Measurements from ENCODE around the gene OR9I1. TPM values are rescaled to one million over a fixed set of nuclear protein-coding genes. Genes with fewer than 3 reads are reported as not detected.
A peak's percentile ranks its signal among the peaks of the same experiment; 100 is the strongest.

The OR9I1 gene
- total and polyA plus RNA-seq, 2 of the 13 experiments (the other 11 are each of a cell fraction or from before 2014, with no cell fraction given), result not detected

DNA sequence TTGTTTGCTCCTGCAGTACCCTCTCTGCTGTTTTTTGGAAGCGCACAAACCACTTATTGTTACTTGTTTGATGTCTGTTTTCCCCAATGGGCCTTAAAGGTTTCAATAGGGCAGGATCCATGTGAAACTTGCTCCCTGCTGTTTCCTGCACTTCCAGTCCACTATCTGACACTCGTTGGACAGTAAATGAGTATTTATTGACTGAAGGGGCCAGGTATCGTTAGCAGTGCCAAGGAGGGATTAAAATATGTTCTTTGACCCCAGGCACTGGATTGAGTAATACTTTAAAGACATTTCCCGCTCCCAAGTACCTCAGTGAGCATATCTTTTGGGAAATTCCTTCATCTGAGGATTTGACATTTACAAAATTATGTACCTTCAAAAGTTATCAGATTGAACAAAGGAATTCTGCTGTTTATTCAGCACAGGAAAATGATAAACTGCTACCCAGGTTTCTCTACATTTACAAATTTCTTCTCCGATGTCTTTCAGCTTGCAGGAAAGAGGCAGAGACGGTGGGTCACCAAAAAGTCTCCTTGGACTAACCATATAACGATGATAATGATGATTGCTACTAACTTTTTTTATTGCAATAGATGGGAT lies 40.3 kb upstream of the OR9I1 start (continued):
- TF ChIP-seq, protein P1, sequence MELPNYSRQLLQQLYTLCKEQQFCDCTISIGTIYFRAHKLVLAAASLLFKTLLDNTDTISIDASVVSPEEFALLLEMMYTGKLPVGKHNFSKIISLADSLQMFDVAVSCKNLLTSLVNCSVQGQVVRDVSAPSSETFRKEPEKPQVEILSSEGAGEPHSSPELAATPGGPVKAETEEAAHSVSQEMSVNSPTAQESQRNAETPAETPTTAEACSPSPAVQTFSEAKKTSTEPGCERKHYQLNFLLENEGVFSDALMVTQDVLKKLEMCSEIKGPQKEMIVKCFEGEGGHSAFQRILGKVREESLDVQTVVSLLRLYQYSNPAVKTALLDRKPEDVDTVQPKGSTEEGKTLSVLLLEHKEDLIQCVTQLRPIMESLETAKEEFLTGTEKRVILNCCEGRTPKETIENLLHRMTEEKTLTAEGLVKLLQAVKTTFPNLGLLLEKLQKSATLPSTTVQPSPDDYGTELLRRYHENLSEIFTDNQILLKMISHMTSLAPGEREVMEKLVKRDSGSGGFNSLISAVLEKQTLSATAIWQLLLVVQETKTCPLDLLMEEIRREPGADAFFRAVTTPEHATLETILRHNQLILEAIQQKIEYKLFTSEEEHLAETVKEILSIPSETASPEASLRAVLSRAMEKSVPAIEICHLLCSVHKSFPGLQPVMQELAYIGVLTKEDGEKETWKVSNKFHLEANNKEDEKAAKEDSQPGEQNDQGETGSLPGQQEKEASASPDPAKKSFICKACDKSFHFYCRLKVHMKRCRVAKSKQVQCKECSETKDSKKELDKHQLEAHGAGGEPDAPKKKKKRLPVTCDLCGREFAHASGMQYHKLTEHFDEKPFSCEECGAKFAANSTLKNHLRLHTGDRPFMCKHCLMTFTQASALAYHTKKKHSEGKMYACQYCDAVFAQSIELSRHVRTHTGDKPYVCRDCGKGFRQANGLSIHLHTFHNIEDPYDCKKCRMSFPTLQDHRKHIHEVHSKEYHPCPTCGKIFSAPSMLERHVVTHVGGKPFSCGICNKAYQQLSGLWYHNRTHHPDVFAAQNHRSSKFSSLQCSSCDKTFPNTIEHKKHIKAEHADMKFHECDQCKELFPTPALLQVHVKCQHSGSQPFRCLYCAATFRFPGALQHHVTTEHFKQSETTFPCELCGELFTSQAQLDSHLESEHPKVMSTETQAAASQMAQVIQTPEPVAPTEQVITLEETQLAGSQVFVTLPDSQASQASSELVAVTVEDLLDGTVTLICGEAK (IDR thresholded peaks at IDR 0.05), result no peak
- TF ChIP-seq, protein P1 (CRISPR knock-in tag; IDR thresholded peaks at IDR 0.05), result no peak; the same call in 1 of the 2 replicates
- no peak for TF ChIP-seq EED (CRISPR knock-in tag; IDR thresholded peaks at IDR 0.05)
- TF ChIP-seq ZFP36L2 (CRISPR knock-in tag; IDR thresholded peaks at IDR 0.05), result no peak
- no peak for TF ChIP-seq ZFP1 (CRISPR knock-in tag; IDR thresholded peaks at IDR 0.05)
- TF ChIP-seq, protein P2, sequence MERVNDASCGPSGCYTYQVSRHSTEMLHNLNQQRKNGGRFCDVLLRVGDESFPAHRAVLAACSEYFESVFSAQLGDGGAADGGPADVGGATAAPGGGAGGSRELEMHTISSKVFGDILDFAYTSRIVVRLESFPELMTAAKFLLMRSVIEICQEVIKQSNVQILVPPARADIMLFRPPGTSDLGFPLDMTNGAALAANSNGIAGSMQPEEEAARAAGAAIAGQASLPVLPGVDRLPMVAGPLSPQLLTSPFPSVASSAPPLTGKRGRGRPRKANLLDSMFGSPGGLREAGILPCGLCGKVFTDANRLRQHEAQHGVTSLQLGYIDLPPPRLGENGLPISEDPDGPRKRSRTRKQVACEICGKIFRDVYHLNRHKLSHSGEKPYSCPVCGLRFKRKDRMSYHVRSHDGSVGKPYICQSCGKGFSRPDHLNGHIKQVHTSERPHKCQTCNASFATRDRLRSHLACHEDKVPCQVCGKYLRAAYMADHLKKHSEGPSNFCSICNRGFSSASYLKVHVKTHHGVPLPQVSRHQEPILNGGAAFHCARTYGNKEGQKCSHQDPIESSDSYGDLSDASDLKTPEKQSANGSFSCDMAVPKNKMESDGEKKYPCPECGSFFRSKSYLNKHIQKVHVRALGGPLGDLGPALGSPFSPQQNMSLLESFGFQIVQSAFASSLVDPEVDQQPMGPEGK (CRISPR knock-in tag; IDR thresholded peaks at IDR 0.05), result peak; percentile 53; the same call in 1 of the 2 replicates
- peak; percentile 54 for TF ChIP-seq GATAD1 (CRISPR knock-in tag; IDR thresholded peaks at IDR 0.05)
- TF ChIP-seq SAFB2 (CRISPR knock-in tag; IDR thresholded peaks at IDR 0.05; ENCODE audit: borderline replicate concordance, low read depth), result no peak; the same call in 1 of the 2 replicates
- TF ChIP-seq CENPX (CRISPR knock-in tag; IDR thresholded peaks at IDR 0.05), result no peak
- TF ChIP-seq ZNF615 (CRISPR knock-in tag; IDR thresholded peaks at IDR 0.05; ENCODE audit: borderline replicate concordance), result no peak
- no peak for TF ChIP-seq ZNF17 (CRISPR knock-in tag; IDR thresholded peaks at IDR 0.05)
- no peak for TF ChIP-seq FOXK2 (IDR thresholded peaks at IDR 0.05)
- TF ChIP-seq, protein P3, sequence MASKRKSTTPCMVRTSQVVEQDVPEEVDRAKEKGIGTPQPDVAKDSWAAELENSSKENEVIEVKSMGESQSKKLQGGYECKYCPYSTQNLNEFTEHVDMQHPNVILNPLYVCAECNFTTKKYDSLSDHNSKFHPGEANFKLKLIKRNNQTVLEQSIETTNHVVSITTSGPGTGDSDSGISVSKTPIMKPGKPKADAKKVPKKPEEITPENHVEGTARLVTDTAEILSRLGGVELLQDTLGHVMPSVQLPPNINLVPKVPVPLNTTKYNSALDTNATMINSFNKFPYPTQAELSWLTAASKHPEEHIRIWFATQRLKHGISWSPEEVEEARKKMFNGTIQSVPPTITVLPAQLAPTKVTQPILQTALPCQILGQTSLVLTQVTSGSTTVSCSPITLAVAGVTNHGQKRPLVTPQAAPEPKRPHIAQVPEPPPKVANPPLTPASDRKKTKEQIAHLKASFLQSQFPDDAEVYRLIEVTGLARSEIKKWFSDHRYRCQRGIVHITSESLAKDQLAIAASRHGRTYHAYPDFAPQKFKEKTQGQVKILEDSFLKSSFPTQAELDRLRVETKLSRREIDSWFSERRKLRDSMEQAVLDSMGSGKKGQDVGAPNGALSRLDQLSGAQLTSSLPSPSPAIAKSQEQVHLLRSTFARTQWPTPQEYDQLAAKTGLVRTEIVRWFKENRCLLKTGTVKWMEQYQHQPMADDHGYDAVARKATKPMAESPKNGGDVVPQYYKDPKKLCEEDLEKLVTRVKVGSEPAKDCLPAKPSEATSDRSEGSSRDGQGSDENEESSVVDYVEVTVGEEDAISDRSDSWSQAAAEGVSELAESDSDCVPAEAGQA (IDR thresholded peaks at IDR 0.05; ENCODE audit: low read depth), result no peak
- TF ChIP-seq, protein P3 (CRISPR knock-in tag; IDR thresholded peaks at IDR 0.05; ENCODE audit: borderline replicate concordance), result no peak; the same call in 1 of the 2 replicates
